H9 (cell line): ENCODE data around the gene SPATA2L. TPM values are rescaled to one million over a fixed set of nuclear protein-coding genes. Genes with fewer than 3 reads are reported as not detected.

Experiments
- DNase-seq: peaks from one replicate; pipeline ENCODE4 v3.0.0-alpha.2; 2017
- H2AFZ ChIP-seq: one replicate; pipeline ENCODE4 v1.6.1; 2013; ENCODE audit warnings: mild to moderate bottlenecking, low read length, control low read depth, moderate library complexity
- H2AK5ac ChIP-seq: 2 replicates; pipeline ENCODE4 v1.6.1; 2013; ENCODE audit warnings: low read length, control low read depth, mixed read lengths; ENCODE audit not compliant: insufficient read length
- H2BK120ac ChIP-seq: one replicate; pipeline ENCODE4 v1.6.1; 2013; ENCODE audit warnings: low read depth, mild to moderate bottlenecking, low read length, control low read depth, inconsistent platforms; ENCODE audit not compliant: poor library complexity, severe bottlenecking
- H2BK12ac ChIP-seq: 2 replicates; pipeline ENCODE4 v1.6.1; 2013; ENCODE audit warnings: low read length, control low read depth, mixed read lengths, low read depth; ENCODE audit not compliant: insufficient read length
- H2BK15ac ChIP-seq: 2 replicates; pipeline ENCODE4 v1.6.1; 2013; ENCODE audit warnings: low read depth, low read length, control low read depth
- H2BK20ac ChIP-seq: one replicate; pipeline ENCODE4 v1.6.1; 2013; ENCODE audit warnings: low read depth, mild to moderate bottlenecking, low read length, control low read depth, inconsistent platforms; ENCODE audit not compliant: poor library complexity, severe bottlenecking
- H2BK5ac ChIP-seq: 2 replicates; pipeline ENCODE4 v1.6.1; 2013; ENCODE audit warnings: low read length, control low read depth, mixed read lengths; ENCODE audit not compliant: insufficient read length
- H3K14ac ChIP-seq: 2 replicates; pipeline ENCODE4 v1.6.1; 2013; ENCODE audit warnings: low read length, control low read depth; ENCODE audit not compliant: insufficient read depth
- H3K18ac ChIP-seq: 2 replicates; pipeline ENCODE4 v1.6.1; 2013; ENCODE audit warnings: low read depth, mild to moderate bottlenecking, mixed read lengths, low read length, control low read depth; ENCODE audit not compliant: insufficient read length
- H3K23ac ChIP-seq: 2 replicates; pipeline ENCODE4 v1.6.1; 2013; ENCODE audit warnings: low read length, control low read depth, mixed read lengths, low read depth; ENCODE audit not compliant: insufficient read length
- H3K23me2 ChIP-seq: 2 replicates; pipeline ENCODE4 v1.6.1; 2013; ENCODE audit warnings: low read depth, mild to moderate bottlenecking, mixed read lengths, low read length, control low read depth; ENCODE audit not compliant: insufficient read length, poor library complexity, severe bottlenecking
- H3K27ac ChIP-seq: 2 replicates; pipeline ENCODE4 v1.5.1; 2013; ENCODE audit warnings: low read length, control low read depth, mixed read lengths, low read depth; ENCODE audit not compliant: insufficient read length
- H3K27me3 ChIP-seq: 2 replicates; pipeline ENCODE4 v1.6.1; 2013; ENCODE audit warnings: low read length, control low read depth, inconsistent platforms; ENCODE audit not compliant: insufficient read depth
- H3K4ac ChIP-seq: 2 replicates; pipeline ENCODE4 v1.6.1; 2013; ENCODE audit warnings: low read depth, mild to moderate bottlenecking, control low read depth, inconsistent platforms, low read length, moderate library complexity
- H3K4me1 ChIP-seq: 2 replicates; pipeline ENCODE4 v1.6.1; 2013; ENCODE audit warnings: low read length, control low read depth, inconsistent platforms; ENCODE audit not compliant: insufficient read depth
- H3K4me2 ChIP-seq: 2 replicates; pipeline ENCODE4 v1.6.1; 2013; ENCODE audit warnings: low read length, control low read depth, mixed read lengths; ENCODE audit not compliant: insufficient read length, insufficient read depth
- H3K56ac ChIP-seq: 2 replicates; pipeline ENCODE4 v1.6.1; 2013; ENCODE audit warnings: low read depth, mild to moderate bottlenecking, mixed read lengths, low read length, control low read depth; ENCODE audit not compliant: insufficient read length
- H3K79me1 ChIP-seq: 2 replicates; pipeline ENCODE4 v1.6.1; 2013; ENCODE audit warnings: low read depth, mild to moderate bottlenecking, moderate library complexity, low read length, control low read depth, inconsistent platforms; ENCODE audit not compliant: insufficient read depth, poor library complexity, severe bottlenecking
- H3K79me2 ChIP-seq: 2 replicates; pipeline ENCODE4 v1.6.1; 2013; ENCODE audit warnings: low read length, control low read depth, inconsistent platforms; ENCODE audit not compliant: insufficient read depth
- H3K9ac ChIP-seq: 2 replicates; pipeline ENCODE4 v1.6.1; 2013; ENCODE audit warnings: low read length, control low read depth, mixed read lengths; ENCODE audit not compliant: insufficient read length; ENCODE audit errors: extremely low read depth
- H3K9me3 ChIP-seq: one replicate; pipeline ENCODE4 v1.6.1; 2013; ENCODE audit warnings: low read depth, low read length, inconsistent platforms; ENCODE audit not compliant: control insufficient read depth
- H3T11ph ChIP-seq: one replicate; pipeline ENCODE4 v1.6.1; 2013; ENCODE audit warnings: mild to moderate bottlenecking, low read length, control low read depth, inconsistent platforms
- H4K20me1 ChIP-seq: one replicate; pipeline ENCODE4 v1.6.1; 2013; ENCODE audit not compliant: control insufficient read depth, insufficient read length, insufficient read depth
- H4K5ac ChIP-seq: 2 replicates; pipeline ENCODE4 v1.6.1; 2013; ENCODE audit warnings: low read depth, mild to moderate bottlenecking, mixed read lengths, low read length, control low read depth; ENCODE audit not compliant: insufficient read length
- H4K8ac ChIP-seq: replicated peaks from 2 replicates; pipeline ENCODE4 v1.6.1; 2013; ENCODE audit warnings: low read length, control low read depth, mixed read lengths, low read depth; ENCODE audit not compliant: insufficient read length
- H4K91ac ChIP-seq: 2 replicates; pipeline ENCODE4 v1.6.1; 2013; ENCODE audit warnings: low read depth, mild to moderate bottlenecking, moderate library complexity, mixed read lengths, low read length, control low read depth; ENCODE audit not compliant: insufficient read length
- H3K27ac Mint-ChIP-seq, 3 experiments: 2 replicates in 2 of 3; 3 replicates in 1 of 3; pipeline ENCODE4 v1.8.0; 2020 to 2021; ENCODE audit warnings: mixed read lengths in 3 of 3, mild to moderate bottlenecking in 1 of 3, moderate library complexity in 1 of 3
- H3K27me3 Mint-ChIP-seq: 2 replicates; pipeline ENCODE4 v1.8.0; 2021; ENCODE audit warnings: low read depth, mild to moderate bottlenecking, moderate library complexity, mixed read lengths
- H3K36me3 Mint-ChIP-seq, 3 experiments: 2 replicates in 2 of 3; 3 replicates in 1 of 3; pipeline ENCODE4 v1.8.0; 2020 to 2021; ENCODE audit warnings: low read depth in 3 of 3, mixed read lengths in 3 of 3; ENCODE audit not compliant: insufficient read depth in 1 of 3
- H3K4me1 Mint-ChIP-seq, 2 experiments: 2 replicates each; pipeline ENCODE4 v1.8.0; 2020; ENCODE audit warnings: mixed read lengths in 2 of 2
- H3K4me3 Mint-ChIP-seq, 2 experiments: 2 replicates in 1 of 2; 3 replicates in 1 of 2; pipeline ENCODE4 v1.8.0; 2020 to 2021; ENCODE audit warnings: mild to moderate bottlenecking in 2 of 2, mixed read lengths in 2 of 2, moderate library complexity in 1 of 2
- H3K9me3 Mint-ChIP-seq, 2 experiments: 2 replicates in 1 of 2; 3 replicates in 1 of 2; pipeline ENCODE4 v1.8.0; 2020; ENCODE audit warnings: mild to moderate bottlenecking in 2 of 2, mixed read lengths in 2 of 2, moderate library complexity in 1 of 2
- WGBS: extraction: QIAGEN DNeasy Blood & Tissue Kit; methylation state at CpG from one replicate; pipeline ENCODE4 v1.1.7; 2013; ENCODE audit warnings: missing lambda C conversion rate, low lambda C conversion rate, mixed read lengths; ENCODE audit not compliant: insufficient read length; ENCODE audit errors: extremely low coverage; 5-methylcytosine and 5-hydroxymethylcytosine counted together
- total RNA-seq: library from RNA; stranded (reverse); gene quantifications from 2 replicates; pipeline ENCODE4 v1.2.1, GENCODE V29; 2021
- TF ChIP-seq, protein P1 (sequence below): fragments of 200-600 bp; sonication (generic); conservative IDR thresholded peaks from 3 replicates; pipeline ENCODE4 v1.8.0; 2021; ENCODE audit warnings: antibody characterized with exemption, mild to moderate bottlenecking

Gene SPATA2L
- total RNA-seq, 1 experiment from 2014 or later, result 27.1 TPM

DNA sequence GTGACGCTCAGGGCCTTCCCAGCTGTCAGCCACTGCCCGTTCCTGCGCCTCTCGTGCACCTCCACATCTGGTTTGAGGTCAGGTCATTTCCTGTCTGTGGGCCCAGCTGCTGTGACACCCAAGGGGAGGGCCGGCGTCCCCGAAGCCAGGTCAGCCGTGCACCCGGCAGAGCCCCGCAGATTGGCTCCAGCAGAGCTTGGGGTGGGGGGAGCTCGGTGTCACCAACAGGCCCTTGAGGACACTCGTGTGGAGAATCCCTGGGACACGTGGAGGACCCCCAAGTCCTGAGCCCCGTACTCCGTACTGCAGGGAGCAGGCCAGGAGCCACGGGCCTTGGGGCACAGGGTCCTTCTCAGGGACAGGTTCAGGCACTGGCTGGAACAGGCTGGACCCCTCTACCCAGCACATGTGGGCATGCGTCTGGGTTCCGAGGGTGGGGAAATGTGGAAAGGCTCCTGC lies 4.8 kb downstream of the SPATA2L start:
- Histone ChIP-seq H3K27ac (no peak overlapping the region), H3K4ac (no peak overlapping the region), H2BK20ac (no peak overlapping the region), H2BK15ac (no peak overlapping the region), H3K79me2 (no peaks in the 10 kb centered on the region), H3K9me3 (no peaks in the 10 kb centered on the region), H2AFZ (no peak overlapping the region), H4K91ac (no peak overlapping the region), H4K5ac (no peak overlapping the region), H3K4me1 (no peaks in the 10 kb centered on the region), H3T11ph (no peak overlapping the region), H4K20me1 (no peaks in the 10 kb centered on the region), H2BK120ac (no peak overlapping the region), H2AK5ac (no peak overlapping the region), H3K18ac (no peak overlapping the region), H3K79me1 (no peaks in the 10 kb centered on the region), H3K23ac (no peak overlapping the region), H3K4me2 (no peak overlapping the region), H3K27me3 (no peaks in the 10 kb centered on the region), H2BK12ac (no peak overlapping the region), H2BK5ac (no peak overlapping the region), H3K23me2 (peaks cover 11% of the 10 kb centered on the region), H3K9ac (no peak overlapping the region), H3K14ac (no peak overlapping the region), H3K56ac (no peak overlapping the region), H4K8ac (no peak overlapping the region)
- Mint-ChIP-seq H3K27me3 (peaks cover 2% of the 10 kb centered on the region; the same call in 1 of the 2 replicates), H3K36me3 (peaks cover 19 to 52% (median 43%) of the 10 kb centered on the region in 3 experiments), H3K4me3 (no peak overlapping the region), H3K27ac (no peak overlapping the region), H3K9me3 (no peaks in the 10 kb centered on the region; a peak in 1 of 5 replicates), H3K4me1 (peaks cover 5 to 7% of the 10 kb centered on the region in 2 experiments)
- WGBS, result no CpG with 5 or more reads among the region's 18 CpGs
- DNase-seq, result no peak
- TF ChIP-seq, protein P1, sequence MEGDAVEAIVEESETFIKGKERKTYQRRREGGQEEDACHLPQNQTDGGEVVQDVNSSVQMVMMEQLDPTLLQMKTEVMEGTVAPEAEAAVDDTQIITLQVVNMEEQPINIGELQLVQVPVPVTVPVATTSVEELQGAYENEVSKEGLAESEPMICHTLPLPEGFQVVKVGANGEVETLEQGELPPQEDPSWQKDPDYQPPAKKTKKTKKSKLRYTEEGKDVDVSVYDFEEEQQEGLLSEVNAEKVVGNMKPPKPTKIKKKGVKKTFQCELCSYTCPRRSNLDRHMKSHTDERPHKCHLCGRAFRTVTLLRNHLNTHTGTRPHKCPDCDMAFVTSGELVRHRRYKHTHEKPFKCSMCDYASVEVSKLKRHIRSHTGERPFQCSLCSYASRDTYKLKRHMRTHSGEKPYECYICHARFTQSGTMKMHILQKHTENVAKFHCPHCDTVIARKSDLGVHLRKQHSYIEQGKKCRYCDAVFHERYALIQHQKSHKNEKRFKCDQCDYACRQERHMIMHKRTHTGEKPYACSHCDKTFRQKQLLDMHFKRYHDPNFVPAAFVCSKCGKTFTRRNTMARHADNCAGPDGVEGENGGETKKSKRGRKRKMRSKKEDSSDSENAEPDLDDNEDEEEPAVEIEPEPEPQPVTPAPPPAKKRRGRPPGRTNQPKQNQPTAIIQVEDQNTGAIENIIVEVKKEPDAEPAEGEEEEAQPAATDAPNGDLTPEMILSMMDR, result no peak
